ENCODE measurements around the gene COBL. TPM values are rescaled to one million over a fixed set of nuclear protein-coding genes. Genes with fewer than 3 reads are reported as not detected.

Gene COBL
- total RNA-seq, 1 experiment from 2014 or later = 52.3 TPM

- Histone ChIP-seq H4K8ac (replicated peaks; ENCODE audit: insufficient read length, low read depth, low read length) (no peak overlapping the region), H3K27ac (ENCODE audit: insufficient read length, low read depth, low read length) (no peak overlapping the region), H2AFZ (ENCODE audit: low read length) (no peak overlapping the region), H3K9ac (ENCODE audit: extremely low read depth, insufficient read length, low read length) (no peak overlapping the region), H2BK120ac (ENCODE audit: low read depth, low read length, poor library complexity, severe bottlenecking) (no peak overlapping the region), H3K14ac (ENCODE audit: insufficient read depth, low read length) (no peak overlapping the region; the same call in 1 of the 2 replicates), H3K27me3 (ENCODE audit: insufficient read depth, low read length) (no peaks in the 10 kb centered on the region; the same call in 1 of the 2 replicates), H3K4me1 (ENCODE audit: insufficient read depth, low read length) (peaks cover 12% of the 10 kb centered on the region; the same call in 1 of the 2 replicates), H4K20me1 (ENCODE audit: control insufficient read depth, insufficient read depth, insufficient read length) (no peaks in the 10 kb centered on the region), H4K5ac (ENCODE audit: insufficient read length, low read depth, low read length) (no peak overlapping the region), H3K9me3 (ENCODE audit: control insufficient read depth, low read depth, low read length) (no peaks in the 10 kb centered on the region), H3K4ac (ENCODE audit: low read depth, low read length) (no peak overlapping the region), H3K18ac (ENCODE audit: insufficient read length, low read depth, low read length) (no peak overlapping the region), H3K4me2 (ENCODE audit: insufficient read depth, insufficient read length, low read length) (no peak overlapping the region), H2BK15ac (ENCODE audit: low read depth, low read length) (no peak overlapping the region), H2BK12ac (ENCODE audit: insufficient read length, low read depth, low read length) (no peak overlapping the region), H3K56ac (ENCODE audit: insufficient read length, low read depth, low read length) (no peak overlapping the region), H4K91ac (ENCODE audit: insufficient read length, low read depth, low read length) (no peak overlapping the region), H3K23ac (ENCODE audit: insufficient read length, low read depth, low read length) (no peak overlapping the region), H3T11ph (ENCODE audit: low read length) (no peak overlapping the region), H2AK5ac (ENCODE audit: insufficient read length, low read length) (no peak overlapping the region), H3K79me1 (ENCODE audit: insufficient read depth, low read depth, low read length, poor library complexity, severe bottlenecking) (peaks cover 5% of the 10 kb centered on the region), H2BK5ac (ENCODE audit: insufficient read length, low read length) (no peak overlapping the region), H2BK20ac (ENCODE audit: low read depth, low read length, poor library complexity, severe bottlenecking) (no peak overlapping the region), H3K23me2 (ENCODE audit: insufficient read length, low read depth, low read length, poor library complexity, severe bottlenecking) (no peaks in the 10 kb centered on the region), H3K79me2 (ENCODE audit: insufficient read depth, low read length) (peaks cover 4% of the 10 kb centered on the region; the same call in 1 of the 2 replicates)
- TF ChIP-seq, protein P1, sequence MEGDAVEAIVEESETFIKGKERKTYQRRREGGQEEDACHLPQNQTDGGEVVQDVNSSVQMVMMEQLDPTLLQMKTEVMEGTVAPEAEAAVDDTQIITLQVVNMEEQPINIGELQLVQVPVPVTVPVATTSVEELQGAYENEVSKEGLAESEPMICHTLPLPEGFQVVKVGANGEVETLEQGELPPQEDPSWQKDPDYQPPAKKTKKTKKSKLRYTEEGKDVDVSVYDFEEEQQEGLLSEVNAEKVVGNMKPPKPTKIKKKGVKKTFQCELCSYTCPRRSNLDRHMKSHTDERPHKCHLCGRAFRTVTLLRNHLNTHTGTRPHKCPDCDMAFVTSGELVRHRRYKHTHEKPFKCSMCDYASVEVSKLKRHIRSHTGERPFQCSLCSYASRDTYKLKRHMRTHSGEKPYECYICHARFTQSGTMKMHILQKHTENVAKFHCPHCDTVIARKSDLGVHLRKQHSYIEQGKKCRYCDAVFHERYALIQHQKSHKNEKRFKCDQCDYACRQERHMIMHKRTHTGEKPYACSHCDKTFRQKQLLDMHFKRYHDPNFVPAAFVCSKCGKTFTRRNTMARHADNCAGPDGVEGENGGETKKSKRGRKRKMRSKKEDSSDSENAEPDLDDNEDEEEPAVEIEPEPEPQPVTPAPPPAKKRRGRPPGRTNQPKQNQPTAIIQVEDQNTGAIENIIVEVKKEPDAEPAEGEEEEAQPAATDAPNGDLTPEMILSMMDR (conservative IDR thresholded peaks at IDR 0.05) = no peak
- WGBS (ENCODE audit: extremely low coverage, insufficient read length, low lambda C conversion rate) = no CpG with 5 or more reads among the region's 4 CpGs
- Mint-ChIP-seq H3K27me3 (ENCODE audit: low read depth) (no peaks in the 10 kb centered on the region), H3K4me3 (no peak overlapping the region), H3K9me3 (no peaks in the 10 kb centered on the region), H3K27ac (peak overlapping the region in 1 of 3 experiments; percentile 61; a peak in 1 of 7 replicates), H3K4me1 (peaks cover 39 to 52% of the 10 kb centered on the region in 2 experiments), H3K36me3 (ENCODE audit: insufficient read depth in 1 of 3, low read depth in 3 of 3) (no peaks in the 10 kb centered on the region)
- no peak for DNase-seq
Measured at GRCh38 chr7:51289623-51290303, 26.8 kb downstream of the COBL start.

All from H9 (cell line).